GM18498 (cell line): ENCODE results near the gene FRMPD1.

ENCODE experiments used
- ATAC-seq: cut with Tn5 transposase; IDR thresholded peaks from one replicate; pipeline ENCODE4 v1.9.1; 2021; ENCODE audit warnings: mild to moderate bottlenecking, moderate library complexity; ENCODE audit not compliant: unreplicated experiment

FRMPD1 gene

GRCh38 chr9:37625758-37626147 is 25.0 kb upstream of the FRMPD1 start:
- ATAC-seq: no peak

DNA sequence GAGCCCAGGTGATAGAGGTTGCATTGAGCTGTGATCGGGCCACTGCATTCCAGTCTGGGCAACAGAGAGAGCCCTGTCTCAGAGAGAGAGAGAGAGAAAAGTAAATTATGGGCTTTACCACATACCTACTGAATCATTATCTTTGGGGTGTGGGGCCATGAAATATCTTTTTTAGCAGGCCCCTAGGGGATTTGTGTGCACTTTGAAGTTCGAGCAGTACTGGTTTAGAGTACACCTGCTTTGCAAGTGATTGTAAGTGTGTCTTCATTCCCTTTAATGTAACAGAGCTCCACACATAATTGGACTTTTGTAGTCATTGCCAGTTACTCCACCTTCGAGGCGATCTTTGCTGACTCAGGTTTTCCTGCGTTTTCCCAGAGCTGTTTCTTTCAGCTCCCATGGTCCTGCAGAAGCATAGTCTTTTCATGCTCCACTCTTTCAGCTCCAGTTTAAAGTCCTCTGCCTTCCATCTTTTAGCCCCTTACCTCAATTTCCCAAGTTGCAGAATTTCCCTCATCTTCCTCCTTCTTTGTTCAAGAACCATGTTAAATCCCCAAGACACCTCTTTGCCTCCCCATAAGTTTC is 24.0 kb upstream of the FRMPD1 start:
- ATAC-seq: no peak

DNA sequence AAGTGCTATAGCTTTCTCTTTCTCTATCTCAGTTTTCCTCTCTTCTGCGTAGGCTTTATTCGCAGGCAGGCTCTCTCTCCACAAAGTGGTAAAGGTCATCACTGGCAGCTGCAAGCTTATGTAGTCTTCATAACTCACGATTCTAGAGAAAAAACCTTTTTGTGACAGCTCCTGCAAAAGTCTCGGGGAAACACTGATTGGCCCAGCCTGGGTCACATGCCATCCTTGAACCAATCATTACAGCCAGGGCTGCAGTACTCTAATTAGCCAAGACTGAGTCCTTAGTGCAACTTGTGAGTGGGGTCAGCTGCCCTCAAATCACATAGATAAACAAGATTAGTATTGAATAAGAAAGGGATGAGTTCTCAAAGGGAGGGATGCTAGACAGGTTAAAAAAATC is 18.3 kb upstream of the FRMPD1 start:
- ATAC-seq: no peak

DNA sequence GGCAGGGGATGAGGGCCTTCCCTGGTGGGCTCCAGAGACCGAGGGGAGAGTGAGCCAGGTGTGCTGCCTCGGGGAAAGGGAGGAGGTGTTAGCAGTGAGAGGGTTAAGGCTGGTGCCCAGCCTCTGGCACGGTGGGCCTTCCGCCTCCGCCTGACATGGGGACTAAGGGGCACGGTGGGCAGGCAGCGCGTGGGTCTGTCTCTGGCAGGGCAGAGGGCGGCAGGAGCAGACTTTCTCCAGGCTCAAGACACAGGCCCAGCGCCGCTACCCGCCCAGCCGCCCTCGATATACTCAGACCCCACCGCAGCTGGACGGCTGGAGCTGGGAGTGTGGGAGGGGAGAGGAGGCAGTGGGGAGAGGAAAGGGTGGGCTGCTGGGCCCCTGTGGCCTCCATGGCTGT is 14.9 kb upstream of the FRMPD1 start:
- no peak for ATAC-seq

DNA sequence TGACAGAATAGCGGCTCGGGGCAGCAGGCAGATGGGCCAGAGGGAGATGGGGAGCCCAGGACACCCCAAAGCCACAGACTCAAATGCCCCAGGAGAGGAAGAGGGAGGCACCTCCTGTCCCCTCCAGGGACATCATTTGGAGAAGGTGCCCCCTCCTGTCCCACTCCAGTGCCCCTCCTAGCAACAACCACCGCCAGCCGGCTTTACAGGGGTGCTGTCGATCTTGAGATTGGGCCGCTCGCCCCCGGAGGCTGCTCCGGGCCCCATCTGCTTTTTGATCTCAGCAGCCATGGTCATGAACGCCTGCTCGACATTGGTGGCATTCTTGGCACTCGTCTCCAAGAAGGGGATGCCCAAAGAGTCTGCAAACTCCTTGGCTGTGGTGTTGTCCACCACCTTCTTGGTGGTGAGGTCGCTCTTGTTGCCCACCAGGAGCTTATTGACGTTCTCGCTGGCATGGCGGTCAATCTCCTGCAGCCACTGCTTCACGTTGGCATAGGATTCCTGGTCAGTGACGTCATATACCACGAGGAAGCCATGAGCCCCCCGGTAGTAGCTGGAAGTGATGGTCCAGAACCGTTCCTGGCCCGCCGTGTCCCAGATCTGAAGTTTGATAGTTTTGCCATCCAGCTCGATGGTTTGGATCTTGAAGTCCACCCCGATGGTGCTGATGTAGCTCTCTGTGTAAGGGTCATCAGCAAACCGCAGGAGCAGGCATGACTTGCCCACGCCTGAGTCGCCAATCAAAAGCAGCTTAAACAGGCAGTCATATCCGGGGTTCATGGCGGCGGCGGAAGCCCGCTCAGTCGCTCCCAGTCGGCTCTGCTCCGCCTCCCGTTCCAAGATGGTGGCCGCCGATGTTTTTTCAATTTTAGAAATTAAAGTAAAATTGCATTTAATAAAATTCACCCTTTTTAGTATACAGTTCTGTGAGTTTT is 14.0 kb upstream of the FRMPD1 start:
- no peak for ATAC-seq

DNA sequence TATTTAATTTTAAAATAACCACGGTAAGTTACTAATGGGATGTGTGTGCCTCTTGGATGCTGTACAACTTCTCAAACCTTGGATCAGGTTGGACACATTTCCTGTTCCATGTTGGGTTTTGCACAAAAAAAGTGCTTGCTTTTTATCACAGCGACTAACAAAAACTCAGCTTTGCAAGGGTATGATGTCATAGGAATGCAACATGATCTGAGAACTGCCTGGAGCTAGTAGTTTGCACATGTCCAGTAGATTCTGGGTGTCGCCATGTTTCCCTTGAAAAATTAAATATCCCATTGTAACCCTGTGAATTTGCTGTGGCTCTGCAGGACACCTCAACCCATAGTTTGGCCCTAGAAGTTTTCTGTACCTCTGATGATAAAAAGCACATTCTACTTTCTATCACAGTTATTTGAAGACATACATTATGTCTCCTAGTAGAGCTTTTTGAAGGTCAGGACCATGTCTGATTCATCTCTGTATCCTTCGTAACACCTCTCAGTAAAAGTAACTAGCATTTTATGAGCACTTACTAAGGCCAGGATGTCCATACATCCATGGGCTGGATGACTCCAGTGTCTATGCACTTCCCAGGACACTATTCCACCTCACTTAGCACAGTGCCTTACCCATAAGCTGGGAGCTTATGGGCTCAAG is 11.5 kb upstream of the FRMPD1 start:
- no peak for ATAC-seq

GRCh38 chr9:37639841-37640240 is 10.9 kb upstream of the FRMPD1 start:
- ATAC-seq: no peak

DNA sequence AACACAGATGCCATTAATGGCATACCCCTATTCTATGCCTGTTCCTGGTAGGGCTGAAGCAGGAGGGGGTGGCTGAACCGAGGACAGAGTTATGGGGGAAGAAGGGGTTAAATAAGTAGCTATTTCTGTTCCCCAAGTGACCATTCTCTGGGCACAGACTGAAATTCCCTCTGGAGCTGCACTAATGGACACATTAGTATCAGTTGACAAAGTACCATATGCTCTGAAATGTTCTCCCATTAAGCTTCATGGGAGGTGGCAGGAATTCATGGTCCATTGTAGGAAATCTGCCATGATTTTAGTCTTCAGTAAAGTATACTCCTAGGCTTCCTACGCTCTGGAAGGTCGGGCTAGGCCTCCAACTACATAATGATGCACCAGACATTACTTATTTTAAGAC is 10.5 kb upstream of the FRMPD1 start:
- no peak for ATAC-seq

GRCh38 chr9:37641331-37641730 is 9.4 kb upstream of the FRMPD1 start:
- no peak for ATAC-seq

DNA sequence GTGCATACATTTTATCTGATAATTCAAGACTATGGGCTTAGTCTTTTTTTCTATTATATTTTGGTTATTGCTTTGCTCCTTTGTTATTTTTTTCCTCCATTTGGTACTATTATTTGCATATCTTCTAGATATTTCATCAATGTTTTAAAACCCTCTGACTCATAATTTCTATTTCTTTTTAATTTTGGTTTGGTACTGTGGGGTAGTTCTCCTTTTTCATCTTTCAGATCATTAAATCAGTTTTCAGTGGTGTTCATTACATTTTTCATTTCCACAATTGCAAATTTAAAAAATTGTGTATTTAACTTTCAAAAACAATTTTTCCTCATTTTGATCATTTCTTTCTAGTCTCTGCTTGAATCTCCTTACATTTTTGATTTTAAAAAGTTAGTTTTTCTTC is 7.5 kb upstream of the FRMPD1 start:
- no peak for ATAC-seq

- ATAC-seq: no peak
Observed at GRCh38 chr9:37645903-37646506, 4.7 kb upstream of the FRMPD1 start.

DNA sequence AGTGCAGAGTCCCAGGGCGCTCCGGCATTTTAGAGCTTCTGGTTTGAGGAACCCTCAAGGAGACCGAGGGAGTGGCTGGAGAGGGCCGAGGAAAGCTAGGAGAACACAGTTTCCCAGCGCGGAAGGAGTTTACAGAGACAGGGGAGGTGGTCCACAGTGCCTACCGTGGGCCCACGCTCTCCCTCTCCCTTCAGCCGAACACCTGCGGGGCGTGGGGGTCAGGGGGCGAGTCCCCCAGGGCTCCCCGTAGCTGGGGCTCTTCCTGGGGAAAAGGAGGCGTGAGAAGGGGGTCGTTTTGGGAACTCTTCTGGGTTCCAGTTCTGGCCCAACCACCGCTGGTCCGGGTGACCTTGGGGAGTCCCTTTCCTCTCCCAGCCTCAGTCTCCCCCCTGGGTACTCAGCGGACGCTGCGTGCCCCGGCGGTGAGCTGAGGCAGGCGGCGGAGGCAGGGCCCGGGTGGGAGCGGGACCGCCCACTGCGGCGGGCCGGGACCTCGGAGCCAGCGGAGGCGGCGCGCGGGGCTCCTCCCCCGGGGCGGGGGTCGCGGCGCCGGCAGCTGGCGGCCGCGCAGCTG is 368 bp upstream of the FRMPD1 start:
- ATAC-seq: no peak

DNA sequence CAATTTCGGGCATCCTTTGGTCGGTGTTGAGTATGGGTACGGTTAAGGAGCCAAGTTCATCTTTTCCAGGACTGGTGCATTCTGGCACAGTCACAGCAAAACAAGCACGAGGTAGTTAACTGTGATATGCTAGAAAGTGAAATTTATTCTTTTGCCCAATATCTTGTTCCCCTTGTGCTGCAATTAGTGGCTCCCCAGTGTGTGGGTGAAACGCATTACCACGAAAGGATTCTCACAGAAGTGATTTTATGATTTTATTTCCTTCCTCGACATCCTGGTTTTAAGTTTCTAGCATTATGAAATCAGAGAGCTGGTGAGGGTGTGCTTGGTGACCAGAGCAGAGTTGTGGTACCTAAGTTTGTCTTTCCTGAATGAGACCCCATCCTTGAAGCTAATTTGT is 1.5 kb downstream of the FRMPD1 start:
- no peak for ATAC-seq

- no peak for ATAC-seq
Observed at GRCh38 chr9:37653385-37653784, 2.6 kb downstream of the FRMPD1 start.

DNA sequence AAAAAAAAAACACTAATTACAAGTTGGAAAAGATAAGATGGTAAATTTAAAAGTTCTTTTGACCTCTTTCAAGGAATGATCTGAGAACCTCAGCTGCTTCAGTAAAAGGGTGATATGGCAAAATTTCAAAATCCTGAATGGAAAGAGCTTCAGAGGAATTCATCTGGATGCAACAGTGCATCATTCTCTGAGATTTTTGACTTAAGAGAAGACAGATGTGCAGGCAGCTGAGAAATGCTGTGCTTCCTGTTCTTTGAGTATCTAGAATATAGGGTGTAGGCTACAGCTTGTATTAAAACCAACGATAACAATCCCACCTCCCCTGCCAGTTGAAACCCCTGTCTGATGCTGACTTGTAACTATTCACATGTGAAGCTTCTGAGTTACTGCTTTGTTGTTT is 6.2 kb downstream of the FRMPD1 start:
- no peak for ATAC-seq

GRCh38 chr9:37660691-37661090 is 9.9 kb downstream of the FRMPD1 start:
- ATAC-seq: no peak

DNA sequence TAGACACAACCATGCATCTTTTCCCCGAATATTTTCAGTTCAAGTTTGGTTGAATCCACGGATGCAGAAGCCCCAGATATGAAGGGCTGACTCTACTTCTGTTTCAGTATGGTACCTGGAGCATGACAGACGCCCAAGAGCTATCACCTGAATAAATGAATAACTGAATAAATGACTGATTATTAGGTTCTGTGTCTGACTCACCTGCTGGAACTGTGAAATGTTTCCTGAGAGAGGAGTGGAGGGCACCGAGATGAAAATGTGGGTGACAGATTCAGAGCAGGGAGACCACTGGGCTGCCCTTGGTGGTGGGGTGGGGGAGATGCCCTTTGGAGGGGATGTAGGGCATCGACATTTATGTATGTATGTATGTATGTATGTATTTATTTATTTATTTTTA is 13.2 kb downstream of the FRMPD1 start:
- no peak for ATAC-seq

- no peak for ATAC-seq
Observed at GRCh38 chr9:37667706-37668105, 17.0 kb downstream of the FRMPD1 start.

GRCh38 chr9:37668116-37668601 is 17.4 kb downstream of the FRMPD1 start:
- no peak for ATAC-seq

DNA sequence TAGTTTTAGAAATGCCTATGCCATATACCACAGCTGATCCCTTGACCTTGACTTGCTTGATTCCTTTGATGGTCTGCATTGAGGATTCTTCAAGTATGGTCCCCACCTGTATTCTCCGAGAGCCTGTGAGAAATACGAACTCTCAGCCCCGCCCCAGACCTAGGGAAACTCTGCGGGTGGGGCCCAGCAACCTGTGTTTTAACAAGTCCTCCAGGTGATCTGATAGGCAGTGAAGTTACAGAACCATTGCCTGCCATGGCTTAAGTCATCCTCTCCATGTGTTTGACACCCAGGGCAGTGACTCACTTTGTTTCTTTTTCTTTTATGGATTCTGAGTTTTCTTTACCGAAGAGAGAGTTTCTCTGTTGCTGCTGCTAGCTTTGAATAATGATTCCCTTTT is 18.5 kb downstream of the FRMPD1 start:
- no peak for ATAC-seq

- ATAC-seq: no peak
Observed at GRCh38 chr9:37675661-37676060, 24.9 kb downstream of the FRMPD1 start.
